ENCODE measurements around the gene STRN4.

DNA sequence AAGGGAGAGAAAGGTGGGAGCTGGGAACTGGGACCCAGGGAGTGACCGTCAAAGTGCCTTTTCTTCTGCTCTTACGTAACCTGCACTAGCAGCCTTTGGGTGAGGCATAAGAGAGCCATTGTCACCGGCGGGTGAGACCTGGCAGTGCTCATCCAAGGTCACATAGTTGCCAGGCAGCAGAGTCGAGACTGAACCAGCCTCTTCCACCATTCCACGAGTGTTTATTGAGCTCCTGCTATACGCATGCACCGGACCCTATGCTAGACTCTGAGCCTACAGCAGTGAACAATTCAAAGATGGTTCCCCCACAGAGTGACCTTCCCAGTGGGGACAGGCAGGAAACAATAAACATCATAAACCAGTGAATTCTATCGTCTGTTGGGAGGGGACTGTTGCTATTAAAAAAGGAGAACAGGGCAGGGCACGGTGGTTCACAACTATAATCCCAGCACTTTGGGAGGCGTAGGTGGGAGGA is 18.6 kb upstream of the STRN4 start:
- TF ChIP-seq ESRRG (CRISPR knock-in tag; IDR thresholded peaks at IDR 0.05) (no peak), ZNF565 (CRISPR knock-in tag; conservative IDR thresholded peaks at IDR 0.05; ENCODE audit: low read depth) (no peak), TSHZ2 (CRISPR knock-in tag; IDR thresholded peaks at IDR 0.05) (no peak), SNAI2 (CRISPR knock-in tag; IDR thresholded peaks at IDR 0.05) (no peak), CSDC2 (CRISPR knock-in tag; IDR thresholded peaks at IDR 0.05) (no peak), ISL1 (CRISPR knock-in tag; IDR thresholded peaks at IDR 0.05) (no peak), POU6F1 (CRISPR knock-in tag; IDR thresholded peaks at IDR 0.05; ENCODE audit: borderline replicate concordance, low read depth) (no peak), ARNTL (CRISPR knock-in tag; IDR thresholded peaks at IDR 0.05; ENCODE audit: borderline replicate concordance, low read depth) (no peak), TOX (CRISPR knock-in tag; IDR thresholded peaks at IDR 0.05; ENCODE audit: borderline replicate concordance) (no peak), RARB (CRISPR knock-in tag; IDR thresholded peaks at IDR 0.05) (no peak), PATZ1 (CRISPR knock-in tag; IDR thresholded peaks at IDR 0.05; ENCODE audit: borderline replicate concordance) (no peak), CSRNP3 (CRISPR knock-in tag; IDR thresholded peaks at IDR 0.05) (no peak)

All from SK-N-SH treated with all-trans-retinoic acid at 6 μM for 48 hours (cell line).